Left lobe of liver (tissue), 2 donors: Measurements from ENCODE around the gene DTX1. TPM values are rescaled to one million over a fixed set of nuclear protein-coding genes. Genes with fewer than 3 reads are reported as not detected.

Experiments
- ATAC-seq: fragments of 200-7000 bp; cut with Tn5 transposase; one replicate; pipeline ENCODE4 v1.9.1; 2020; ENCODE audit warnings: mild to moderate bottlenecking, moderate library complexity
- DNase-seq: peaks from one replicate; pipeline ENCODE4 v3.0.0-alpha.2; 2020; ENCODE audit warnings: low spot score
- total RNA-seq: library from RNA; stranded (reverse); gene quantifications from one replicate; pipeline ENCODE4 v1.2.1, GENCODE V29; 2021
- donor health status: DM: no; HTN: no; CAD: no; lungs with moderate emphysema.
- donor health status: DM: no; HTN: yes; CAD: no.

DTX1 gene
- 24.5 TPM for total RNA-seq

DNA sequence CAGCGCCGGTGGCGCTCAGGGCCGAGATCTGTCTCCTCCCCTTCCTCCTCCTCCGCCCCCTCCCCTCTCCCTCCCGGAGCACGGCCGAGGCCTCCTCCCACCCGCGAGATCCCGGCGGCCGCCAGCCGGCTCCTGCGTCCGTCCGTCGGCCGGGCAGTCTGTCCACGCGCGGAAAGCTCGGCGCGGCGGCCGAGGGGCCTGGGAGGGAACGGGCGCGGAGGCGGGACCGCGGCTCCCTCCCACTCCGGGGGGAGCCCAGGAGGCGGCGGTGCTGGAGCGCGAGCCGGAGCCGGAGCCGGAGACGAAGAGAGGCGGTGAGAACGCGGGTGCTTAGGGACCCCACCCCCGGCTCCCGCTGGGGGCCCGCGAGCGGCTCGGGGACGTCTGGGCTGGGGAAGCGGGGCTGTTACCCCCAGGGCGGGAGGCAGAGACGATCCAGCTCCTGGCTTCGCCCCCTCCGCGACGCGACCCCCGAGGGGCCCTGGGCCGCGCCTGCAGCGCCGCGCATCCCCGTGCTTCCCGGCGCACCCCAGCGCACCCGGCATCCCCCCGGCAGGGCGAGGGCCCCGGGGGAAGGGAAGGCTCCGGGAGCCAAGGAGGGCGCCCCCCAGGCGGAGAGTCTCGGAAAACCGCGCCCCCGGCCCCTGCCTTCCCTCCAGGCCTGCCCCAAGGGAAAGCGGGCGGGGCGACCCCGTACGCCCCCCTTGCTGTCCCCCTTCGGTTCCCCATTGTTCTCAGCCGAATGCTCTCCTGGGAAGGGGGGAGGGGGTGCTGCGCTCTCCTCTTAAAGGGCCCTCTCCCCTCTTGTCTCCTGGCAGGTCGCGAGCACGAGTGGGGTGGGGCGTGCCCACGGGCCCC, at the start of gene DTX1:
DTX1 (plus strand) TSS at position 100 of the 858 bp plus-strand sequence. CDS start 1,463 bp downstream, outside the sequence.
- DNase-seq = no peak
- ATAC-seq = peak; percentile 82

DNA sequence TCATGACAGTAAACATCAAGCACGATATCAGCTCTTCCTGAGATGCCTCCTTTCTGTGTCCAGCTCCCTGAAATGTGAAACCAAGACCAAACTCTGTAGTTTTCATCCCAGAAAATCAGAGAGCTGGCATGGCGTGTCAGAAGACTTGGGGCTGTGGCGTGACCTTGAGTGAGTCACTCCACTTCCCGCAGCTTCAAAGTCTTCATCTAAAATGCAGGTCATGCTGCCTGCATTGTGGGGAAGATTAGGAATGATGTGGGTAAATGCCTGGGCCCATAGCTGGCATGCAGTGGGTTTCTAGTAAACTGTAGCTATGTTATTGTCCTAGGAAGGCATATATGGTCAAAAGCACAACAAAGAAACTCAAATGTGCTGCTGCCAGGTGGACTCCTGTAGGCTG, 49.4 kb upstream of the DTX1 start:
- ATAC-seq (no peak), DNase-seq (no peak)

DNA sequence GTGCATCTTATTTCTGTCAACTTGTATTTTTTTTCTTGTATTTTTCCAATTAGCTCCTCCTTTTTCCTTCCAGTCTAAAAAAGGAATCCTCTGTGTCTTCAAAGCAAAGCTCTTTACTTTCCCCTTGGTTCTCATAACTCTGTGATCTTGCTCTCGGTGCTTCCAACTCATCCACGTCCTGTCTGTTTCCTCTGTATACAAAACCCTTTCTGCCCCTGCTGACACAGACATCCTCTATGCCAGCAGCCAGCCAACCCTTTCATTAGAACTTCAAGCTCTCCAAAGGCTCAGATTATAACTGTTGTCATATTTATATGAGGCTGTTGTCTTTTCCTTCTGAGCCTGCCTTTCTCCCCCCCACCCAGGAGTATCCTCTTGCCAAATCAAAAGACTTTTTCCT, 45.8 kb upstream of the DTX1 start:
- no peak for DNase-seq
- ATAC-seq = peak; percentile 37

DNA sequence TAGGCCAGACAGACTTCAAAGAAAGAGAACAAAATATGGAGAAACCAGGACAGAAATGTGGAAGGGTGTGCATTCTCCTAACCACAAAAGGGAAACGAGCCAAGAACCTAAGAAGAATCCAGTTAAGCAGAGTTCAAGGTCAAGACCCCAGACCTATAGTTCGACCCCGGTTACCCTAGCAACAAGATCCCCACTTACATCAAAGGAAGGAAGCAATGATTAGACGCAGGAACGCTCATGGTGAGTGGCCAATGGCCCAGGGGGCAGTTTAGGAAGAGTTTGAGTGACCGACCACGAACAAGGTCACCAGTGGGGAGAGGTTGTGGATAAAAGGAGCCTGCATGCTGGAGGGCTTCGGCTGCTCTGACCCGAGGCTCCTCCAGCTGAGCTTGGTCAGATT, 42.0 kb upstream of the DTX1 start:
- DNase-seq = no peak
- ATAC-seq = no peak

DNA sequence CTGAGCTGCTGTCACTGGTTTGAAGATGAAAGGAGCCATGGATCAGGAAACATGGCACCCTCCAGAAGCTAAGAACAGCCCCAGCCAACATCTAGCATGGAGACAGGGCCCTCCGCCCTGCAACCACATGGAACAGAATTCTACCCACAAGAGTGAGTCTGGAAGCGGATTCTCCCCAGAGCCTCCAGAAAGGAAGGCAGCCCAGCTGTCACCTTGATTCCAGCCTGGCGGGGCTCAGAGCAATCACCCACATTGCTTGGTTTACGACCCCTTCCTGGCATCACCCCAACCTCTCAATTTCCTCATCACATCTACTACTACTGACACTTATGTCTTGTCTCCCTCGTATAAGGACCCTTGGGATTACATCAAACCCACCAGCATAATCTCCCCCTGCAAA, 39.7 kb upstream of the DTX1 start:
- ATAC-seq = no peak
- DNase-seq = no peak

DNA sequence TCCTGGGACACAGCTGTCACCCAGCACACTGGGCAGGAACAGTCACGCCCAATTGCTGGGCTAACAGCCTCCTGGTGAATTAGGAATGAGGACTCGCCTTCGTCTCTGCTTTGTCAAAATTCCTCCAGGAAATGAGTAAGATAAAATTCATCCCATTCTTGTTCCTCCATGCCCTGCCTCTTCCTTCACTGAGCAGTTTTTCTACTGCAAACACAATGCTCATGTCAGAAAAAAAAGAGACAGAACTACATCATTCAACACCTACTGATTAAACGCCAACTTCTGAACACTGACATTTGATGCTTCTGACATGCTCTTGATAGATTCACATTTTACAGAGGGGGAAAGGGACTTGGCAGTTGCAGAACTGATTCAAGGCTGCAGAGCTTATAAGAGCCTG, 37.5 kb upstream of the DTX1 start:
- no peak for DNase-seq
- no peak for ATAC-seq

DNA sequence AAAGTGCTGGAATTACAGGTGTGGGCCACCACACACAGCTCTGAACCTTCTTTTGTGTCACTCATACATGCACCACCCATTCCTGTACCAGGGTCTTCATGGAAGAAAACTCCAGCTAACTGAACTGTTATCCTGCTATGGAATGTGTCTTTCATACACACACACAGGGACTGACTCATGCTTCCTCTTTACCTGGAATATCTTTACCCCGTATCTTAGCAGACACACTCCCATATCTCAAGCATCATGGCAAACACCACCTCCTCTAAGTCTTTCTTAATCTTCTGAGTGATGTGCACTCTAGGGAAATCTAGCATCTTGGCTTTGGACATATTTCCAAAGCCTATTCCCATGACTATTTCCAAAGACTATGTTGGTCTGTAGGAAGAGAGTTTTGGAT, 35.0 kb upstream of the DTX1 start:
- DNase-seq = no peak
- ATAC-seq = no peak

DNA sequence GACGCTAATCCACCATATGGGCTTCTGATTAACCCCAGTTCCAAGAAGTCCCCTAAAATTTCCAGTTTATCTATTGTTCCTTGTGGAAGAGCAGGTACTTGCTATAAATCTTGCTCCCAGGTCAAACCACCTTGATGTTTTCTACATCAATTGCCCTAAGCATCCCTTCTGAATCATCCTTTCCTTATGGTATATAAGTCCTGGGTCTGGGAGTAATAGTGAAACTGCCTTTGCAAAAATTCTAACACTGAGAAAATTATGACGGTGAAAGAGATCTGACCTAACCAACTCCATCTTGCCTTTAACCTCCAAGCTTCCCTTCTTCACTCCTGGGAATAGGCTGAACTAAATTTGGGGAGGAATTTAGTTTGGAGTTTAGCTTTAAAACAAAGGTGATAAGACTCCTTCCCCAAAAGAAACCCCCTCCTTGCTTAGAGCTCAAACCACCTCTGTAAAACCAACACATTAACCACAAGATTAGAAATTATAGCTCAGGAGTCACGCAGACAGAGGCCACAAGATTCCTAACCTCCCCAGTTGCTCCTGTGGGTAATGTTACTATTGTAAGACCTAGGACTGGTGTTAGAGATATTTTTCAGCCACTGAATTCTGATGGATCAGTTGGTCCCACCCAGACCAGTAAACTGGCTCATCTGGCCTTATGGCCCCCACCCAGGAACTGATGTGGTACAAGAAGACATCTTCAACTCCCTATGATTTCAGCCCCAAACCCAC, 33.8 kb upstream of the DTX1 start:
- DNase-seq (no peak), ATAC-seq (no peak)

GRCh38 chr12:113027726-113028125, 28.8 kb upstream of the DTX1 start:
- DNase-seq (no peak), ATAC-seq (no peak)

DNA sequence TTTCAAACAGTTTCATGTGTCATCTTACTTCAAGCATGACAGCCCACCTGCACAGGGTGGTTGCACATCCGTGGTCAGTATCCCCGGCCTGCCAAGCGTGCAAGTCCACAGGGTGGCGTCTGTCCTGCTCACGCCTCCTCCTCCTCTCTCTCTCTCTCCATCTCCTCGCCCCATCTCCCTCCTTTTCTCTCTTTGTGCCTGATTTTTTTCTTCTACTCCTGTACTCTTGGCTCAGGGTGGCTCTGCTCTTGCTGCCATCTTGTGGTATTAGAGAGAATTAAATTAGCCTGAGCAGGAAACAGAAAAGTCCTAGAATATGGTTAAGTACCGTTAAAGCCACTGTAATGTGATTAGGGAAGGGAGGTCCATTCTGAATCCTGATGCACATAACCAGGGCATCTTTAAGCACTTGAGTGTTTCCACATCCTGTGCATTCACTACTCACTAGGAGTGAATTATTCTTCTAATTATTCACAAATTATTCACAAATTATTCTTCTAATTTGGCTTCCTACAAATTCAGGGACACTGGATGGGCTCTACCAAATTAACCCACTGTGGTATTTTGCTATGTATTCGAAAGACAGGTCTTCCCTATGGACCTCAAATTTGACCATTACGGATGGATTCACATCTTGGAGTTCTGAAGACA, 25.5 kb upstream of the DTX1 start:
- DNase-seq = no peak
- ATAC-seq = peak; percentile 97

- no peak for ATAC-seq
- DNase-seq = no peak
Observed at GRCh38 chr12:113039911-113040445, 16.6 kb upstream of the DTX1 start.

DNA sequence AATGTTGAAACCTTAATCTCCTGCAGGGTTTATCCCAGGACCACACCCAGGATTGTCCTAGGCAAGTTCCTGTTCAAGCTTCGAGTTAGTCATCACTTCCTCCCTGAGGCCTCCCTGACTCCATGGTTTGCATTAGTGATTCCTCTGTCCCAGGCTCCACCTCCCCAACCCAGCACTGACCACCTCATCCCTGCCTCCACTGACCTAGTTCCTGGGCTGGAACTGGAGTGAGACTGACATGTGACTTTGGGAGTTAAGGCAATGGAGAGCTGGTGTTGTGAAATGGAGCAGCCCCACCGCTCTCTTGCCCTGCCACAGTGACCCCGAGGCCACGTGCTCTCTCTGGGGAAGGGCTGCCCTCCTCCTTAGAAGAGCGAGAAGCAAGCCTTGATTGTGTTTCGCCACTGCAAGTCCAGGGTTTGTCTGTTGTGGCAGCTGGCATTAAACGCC, 15.8 kb upstream of the DTX1 start:
- peak; percentile 74 for DNase-seq

DNA sequence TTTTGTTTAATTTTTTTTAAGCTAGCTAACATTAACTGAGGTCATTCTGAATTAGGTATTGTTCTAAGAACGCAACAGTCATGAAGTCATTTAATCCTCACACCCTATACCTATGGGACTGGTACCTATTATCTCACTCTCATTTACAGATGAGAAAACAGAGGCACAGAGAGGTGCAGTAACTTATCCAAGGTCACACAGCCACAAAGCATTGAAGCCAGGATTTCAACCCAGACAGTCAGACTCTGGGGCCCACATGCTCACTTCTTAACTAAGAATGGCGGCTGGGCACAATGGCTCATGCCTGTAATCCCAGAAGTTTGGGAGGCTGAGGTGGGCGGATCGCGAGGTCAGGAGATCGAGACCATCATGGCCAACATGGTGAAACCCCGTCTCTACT, 15.0 kb upstream of the DTX1 start:
- DNase-seq = no peak
- no peak for ATAC-seq

More for the DNA sequence above, 15.8 kb upstream of the DTX1 start:
- ATAC-seq = peak; percentile 87

- DNase-seq = no peak
- no peak for ATAC-seq
Observed at GRCh38 chr12:113043240-113043639, 13.3 kb upstream of the DTX1 start.

DNA sequence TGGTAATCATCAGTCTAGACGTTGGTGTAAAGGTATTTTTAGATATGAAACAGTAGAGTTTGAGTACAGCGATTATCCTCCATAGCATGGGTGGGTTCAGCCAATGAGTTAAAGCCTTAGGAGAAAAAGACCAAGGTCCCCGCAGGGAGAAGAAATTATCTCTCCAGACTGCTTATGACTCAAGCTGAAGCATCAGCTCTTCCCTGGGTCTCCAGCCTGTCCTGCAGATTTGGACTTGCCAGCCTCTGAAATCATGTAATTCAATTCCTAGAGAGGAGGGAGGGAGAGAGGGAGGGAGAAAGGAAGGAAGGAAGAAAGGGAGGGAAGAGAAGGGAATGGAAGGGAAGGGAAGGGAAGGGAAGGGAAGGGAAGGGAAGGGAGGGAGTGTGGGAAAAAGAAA, 12.0 kb upstream of the DTX1 start:
- ATAC-seq (no peak), DNase-seq (no peak)

DNA sequence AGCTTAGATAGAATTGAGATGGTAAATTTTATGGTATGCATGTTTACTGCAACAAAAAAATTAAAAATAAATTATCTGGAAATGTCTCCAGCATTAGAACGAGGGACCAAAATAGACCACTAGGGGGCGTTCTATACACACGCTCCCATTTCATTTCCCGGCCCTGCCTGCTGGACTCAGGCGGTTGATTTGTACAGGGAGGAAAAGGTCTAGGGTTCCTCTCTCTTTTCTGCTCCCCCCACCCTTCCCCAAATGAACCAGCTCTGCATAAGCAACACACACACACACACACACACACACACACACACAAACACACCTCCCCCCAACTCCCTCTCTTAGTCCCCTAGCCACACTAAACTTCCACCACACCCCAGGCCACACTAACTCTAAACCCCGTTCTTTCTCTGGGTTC, 7.8 kb upstream of the DTX1 start:
- no peak for DNase-seq
- peak; percentile 98 for ATAC-seq

DNA sequence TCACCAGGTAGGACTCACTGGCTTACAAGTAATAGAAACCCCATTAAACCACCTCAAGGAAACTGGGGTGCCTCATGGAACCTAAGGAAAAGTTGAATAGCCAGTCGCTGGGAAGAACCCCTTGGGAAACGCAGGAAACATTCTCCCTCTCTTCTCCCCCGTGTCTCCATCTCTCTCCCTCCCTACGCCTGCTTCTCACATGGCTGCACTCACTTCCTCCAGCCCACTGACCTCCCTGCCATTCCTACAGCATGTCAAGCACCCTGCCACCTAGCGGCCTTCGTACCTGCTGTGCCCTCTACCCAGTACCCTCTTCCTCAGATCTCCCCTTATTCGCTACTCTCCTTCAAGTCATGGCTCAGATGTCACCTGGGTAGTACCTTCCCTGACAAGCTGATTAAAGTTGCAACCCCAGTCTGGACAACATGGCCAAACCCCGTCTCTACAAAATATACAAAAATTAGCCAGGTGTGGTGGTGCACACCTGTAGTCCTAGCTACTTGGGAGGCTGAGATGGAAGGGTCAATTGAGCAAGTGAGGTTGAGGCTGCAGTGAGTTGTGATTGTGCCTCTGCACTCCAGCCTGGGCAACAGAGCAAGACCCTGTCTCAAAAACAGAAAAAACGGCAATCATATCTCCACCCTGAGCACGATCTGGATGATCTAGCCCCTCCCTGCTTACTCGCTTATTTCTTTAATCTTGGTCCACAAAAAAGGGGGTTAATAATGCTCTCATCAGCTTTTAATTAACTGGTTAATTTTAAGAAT, 6.4 kb upstream of the DTX1 start:
- DNase-seq = no peak
- peak; percentile 29 for ATAC-seq

- ATAC-seq = no peak
- no peak for DNase-seq
Observed at GRCh38 chr12:113050795-113051194, 5.7 kb upstream of the DTX1 start.

DNA sequence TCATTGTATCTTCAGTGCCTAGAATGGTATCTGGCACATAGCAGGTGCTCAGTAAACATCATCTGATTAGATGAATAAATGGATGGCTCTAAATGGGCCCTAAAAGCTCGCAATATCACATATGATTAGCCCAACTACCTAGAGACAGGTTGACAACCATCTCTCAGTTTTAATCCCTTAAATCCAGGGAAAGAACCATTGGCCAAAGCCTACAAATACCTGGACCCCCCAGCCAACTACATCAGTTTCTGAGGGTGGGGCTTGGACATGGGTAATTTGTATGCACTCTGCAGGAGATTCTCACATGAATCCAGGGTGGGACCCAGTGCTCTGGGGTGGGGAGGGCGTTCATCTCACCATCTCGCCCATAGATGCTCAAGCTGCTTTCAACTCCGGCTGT, 4.8 kb upstream of the DTX1 start:
- DNase-seq (no peak), ATAC-seq (no peak)

DNA sequence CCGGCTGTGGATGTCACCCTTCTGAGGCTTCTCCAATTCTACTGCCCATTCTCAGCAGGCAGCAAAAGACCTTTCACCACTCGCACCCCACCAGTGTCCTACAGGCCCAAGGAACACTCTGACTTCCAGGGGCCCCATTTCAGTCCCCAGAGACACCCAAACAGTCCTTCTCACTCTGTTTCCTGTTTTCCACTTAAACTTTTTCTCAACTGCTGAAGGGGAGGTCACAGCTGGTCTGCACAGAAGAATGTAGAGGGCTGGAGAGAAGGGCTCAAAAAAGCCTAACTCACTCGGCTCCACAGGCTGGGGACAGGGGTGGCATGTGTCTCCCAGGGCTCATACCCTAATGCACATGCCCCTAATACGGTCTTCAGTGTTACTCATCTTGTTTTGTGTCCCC, 4.2 kb upstream of the DTX1 start:
- ATAC-seq (no peak), DNase-seq (no peak)
